Gastroesophageal sphincter (tissue), 4 donors: Measurements from ENCODE around the gene TFR2. TPM values are rescaled to one million over a fixed set of nuclear protein-coding genes. Genes with fewer than 3 reads are reported as not detected.

Experiments used
- ATAC-seq: fragments of 150-250 bp; one replicate; pipeline ENCODE4 v1.9.1; 2016; ENCODE audit warnings: mild to moderate bottlenecking, moderate library complexity
- H3K27ac ChIP-seq, 4 donors: fragments of 200-600 bp; sonication (generic) in 3 of 4; 1 replicate in 3 of 4; 2 replicates in 1 of 4; pipeline ENCODE4 v1.5.1; 2016 to 2019
- H3K27me3 ChIP-seq: fragments of 200-600 bp; sonication (generic); one replicate; pipeline ENCODE4 v1.5.1; 2019
- H3K36me3 ChIP-seq, 2 donors: fragments of 200-600 bp; sonication (generic); one replicate each; pipeline ENCODE4 v1.5.1; 2019; ENCODE audit warnings: control low read depth in 1 of 2
- H3K4me1 ChIP-seq, 3 donors: fragments of 200-600 bp; sonication (generic); 1 replicate in 2 of 3; 2 replicates in 1 of 3; pipeline ENCODE4 v1.5.1; 2016 to 2019; ENCODE audit warnings: control low read depth in 2 of 3
- H3K4me3 ChIP-seq, 2 donors: fragments of 200-600 bp; sonication (generic); one replicate each; pipeline ENCODE4 v1.5.1; 2019; ENCODE audit warnings: mild to moderate bottlenecking in 1 of 2, moderate library complexity in 1 of 2
- H3K9me3 ChIP-seq, 3 donors: fragments of 200-600 bp; sonication (generic); one replicate each; pipeline ENCODE4 v1.5.1; 2017 to 2019; ENCODE audit warnings: control low read depth in 2 of 3
- CTCF ChIP-seq, 4 experiments: fragments of 200-600 bp in 2 of 4; fragments of 450-650 bp in 2 of 4; sonication (generic) in 1 of 4; IDR thresholded peaks; one replicate each; pipeline ENCODE4 v1.5.1; 2017 to 2019; ENCODE audit warnings: antibody characterized with exemption in 4 of 4, mild to moderate bottlenecking in 2 of 4, moderate library complexity in 2 of 4
- EP300 ChIP-seq: sonication (generic); formaldehyde crosslinking; IDR thresholded peaks from one replicate; pipeline ENCODE4 v1.6.1; 2017; ENCODE audit warnings: antibody characterized with exemption, mild to moderate bottlenecking
- POLR2A ChIP-seq, 2 donors: fragments of 450-650 bp; IDR thresholded peaks; one replicate each; pipeline ENCODE4 v1.6.1; 2017; ENCODE audit warnings: antibody characterized with exemption in 2 of 2, mild to moderate bottlenecking in 2 of 2, moderate library complexity in 1 of 2
- POLR2AphosphoS5 ChIP-seq: sonication (generic); formaldehyde crosslinking; IDR thresholded peaks from one replicate; pipeline ENCODE4 v1.6.1; 2017; ENCODE audit warnings: antibody characterized with exemption
- WGBS, 2 donors: methylation state at CpG; one replicate each; pipeline ENCODE4 v1.1.5; 2018; ENCODE audit warnings: low coverage in 1 of 2; 5-methylcytosine and 5-hydroxymethylcytosine counted together
- total RNA-seq, 4 donors: library from RNA; depleted of rRNA; stranded (reverse); fragments of >200 nt; gene quantifications; one replicate each; pipeline ENCODE4 v1.1.0, GENCODE V29; 2016

Gene TFR2
- total RNA-seq, 4 donors from 2014 or later = 1.6 TPM; not detected in 3

GRCh38 chr7:100681491-100682227 is 40.3 kb upstream of the TFR2 start:
- Histone ChIP-seq H3K4me3 (no peak overlapping the region), H3K27ac (peak overlapping the region in 2 of 4 donors; percentile 35 to 99), H3K9me3 (no peaks in the 10 kb centered on the region), H3K4me1 (peaks cover 0 to 47% (median 17%) of the 10 kb centered on the region in 3 donors), H3K36me3 (peaks cover 0 to 98% of the 10 kb centered on the region in 2 donors), H3K27me3 (no peaks in the 10 kb centered on the region)
- no peak for ATAC-seq
- TF ChIP-seq POLR2AphosphoS5 (no peak), EP300 (no peak), POLR2A (IDR thresholded peaks at IDR 0.05) (no peak), CTCF (IDR thresholded peaks at IDR 0.05) (no peak)
- WGBS, 2 donors = 56% methylated on average over 4 of the region's 29 CpGs; no CpG with 5 or more reads in 1 of the 2 donors

- no peak overlapping the region for H3K4me3 ChIP-seq
- H3K27me3 ChIP-seq = no peaks in the 10 kb centered on the region
- H3K4me1 ChIP-seq = peaks cover 0 to 53% (median 24%) of the 10 kb centered on the region in 3 donors
- 90% methylated on average over 3 of the region's 18 CpGs; no CpG with 5 or more reads in 1 of the 2 donors for WGBS, 2 donors
- TF ChIP-seq POLR2AphosphoS5 = no peak
- no peak for TF ChIP-seq EP300
- TF ChIP-seq CTCF (IDR thresholded peaks at IDR 0.05) = no peak
- TF ChIP-seq POLR2A (IDR thresholded peaks at IDR 0.05) = no peak
- peak overlapping the region in 3 of 4 donors; percentile 76 to 99 (median 81) for H3K27ac ChIP-seq
- H3K9me3 ChIP-seq = no peaks in the 10 kb centered on the region
- peaks cover 0 to 92% of the 10 kb centered on the region in 2 donors for H3K36me3 ChIP-seq
- peak; percentile 1 for ATAC-seq
These were observed 39.4 kb upstream of the TFR2 start for GRCh38 chr7:100680576-100681271.

GRCh38 chr7:100679927-100680575 is 38.7 kb upstream of the TFR2 start:
- H3K27me3 ChIP-seq = no peaks in the 10 kb centered on the region
- peak overlapping the region in 3 of 4 donors; percentile 76 to 99 (median 81) for H3K27ac ChIP-seq
- H3K9me3 ChIP-seq = no peaks in the 10 kb centered on the region
- WGBS, 2 donors = 31 to 56% methylated on average over 2 to 4 of the region's 13 CpGs
- peaks cover 0 to 58% (median 24%) of the 10 kb centered on the region in 3 donors for H3K4me1 ChIP-seq
- H3K36me3 ChIP-seq = peaks cover 0 to 85% of the 10 kb centered on the region in 2 donors
- no peak for TF ChIP-seq EP300
- TF ChIP-seq POLR2AphosphoS5 = peak; percentile 45
- ATAC-seq = peak; percentile 65
- no peak overlapping the region for H3K4me3 ChIP-seq

DNA sequence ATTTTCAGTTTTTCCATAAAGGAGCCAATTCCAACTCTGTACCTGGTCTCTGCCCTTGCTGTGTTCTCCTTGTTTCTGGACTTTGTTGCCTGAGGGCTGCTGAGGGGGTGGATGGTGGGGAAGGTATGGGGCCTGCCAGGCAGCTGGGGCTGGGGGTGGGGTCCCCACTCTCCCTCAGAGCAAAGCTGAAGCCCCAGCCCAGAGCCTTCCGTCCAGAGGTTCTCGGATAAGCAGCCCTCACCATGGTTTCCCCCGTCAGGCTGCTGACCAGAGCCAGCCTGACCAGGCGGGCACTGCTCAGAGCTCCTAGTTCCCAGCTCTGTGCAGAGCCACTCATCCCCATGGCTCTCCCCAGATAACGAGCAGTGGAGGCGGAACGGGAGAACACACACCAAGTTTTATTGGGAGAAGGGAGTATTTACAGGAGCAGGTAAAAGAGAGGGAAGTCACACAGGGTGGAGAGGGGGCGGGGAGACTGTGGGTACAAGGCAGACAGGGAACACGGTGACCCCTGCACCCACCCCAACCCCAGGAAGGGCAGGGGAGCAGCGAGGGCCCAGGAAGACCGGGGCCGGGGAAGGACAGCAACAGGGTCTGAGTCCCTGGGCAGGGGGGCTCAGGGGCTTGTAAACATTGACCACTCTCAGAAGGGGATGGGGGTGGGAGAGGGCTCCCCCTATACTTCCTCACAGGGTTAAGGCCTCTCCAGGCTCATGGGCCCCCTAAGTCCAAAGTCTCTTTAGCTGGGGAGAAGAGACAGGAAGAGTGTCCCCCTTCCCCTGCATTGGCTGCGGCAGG is 38.0 kb upstream of the TFR2 start:
- Histone ChIP-seq H3K36me3 (peaks cover 0 to 78% of the 10 kb centered on the region in 2 donors), H3K4me3 (no peak overlapping the region), H3K4me1 (peaks cover 0 to 58% (median 24%) of the 10 kb centered on the region in 3 donors), H3K27me3 (no peaks in the 10 kb centered on the region), H3K9me3 (no peaks in the 10 kb centered on the region), H3K27ac (peak overlapping the region in 3 of 4 donors; percentile 76 to 99 (median 79))
- ATAC-seq = no peak
- TF ChIP-seq CTCF (IDR thresholded peaks at IDR 0.05) (no peak), POLR2AphosphoS5 (peak; percentile 21), EP300 (no peak), POLR2A (IDR thresholded peaks at IDR 0.05) (no peak)
- 40% methylated on average over 1 to 2 of the region's 13 CpGs for WGBS, 2 donors
